Vagina (tissue), 2 donors: Measurements from ENCODE around the gene RXRG. TPM values are rescaled to one million over a fixed set of nuclear protein-coding genes. Genes with fewer than 3 reads are reported as not detected.

Experiments used
- DNase-seq, 2 donors: peaks; one replicate each; pipeline ENCODE4 v3.0.0-alpha.2; 2017; ENCODE audit errors: extremely low spot score in 2 of 2
- H3K27ac ChIP-seq: fragments of 200-600 bp; sonication (generic); one replicate; pipeline ENCODE4 v1.5.1; 2019
- H3K27me3 ChIP-seq: fragments of 200-600 bp; sonication (generic); one replicate; pipeline ENCODE4 v1.5.1; 2019
- H3K36me3 ChIP-seq, 2 donors: fragments of 200-600 bp; sonication (generic); one replicate each; pipeline ENCODE4 v1.5.1; 2017 to 2019
- H3K4me1 ChIP-seq: fragments of 200-600 bp; sonication (generic); one replicate; pipeline ENCODE4 v1.5.1; 2019
- H3K4me3 ChIP-seq, 2 donors: fragments of 200-600 bp; sonication (generic); 1 replicate in 1 of 2; 2 replicates in 1 of 2; pipeline ENCODE4 v1.5.1; 2016 to 2019
- H3K9me3 ChIP-seq: fragments of 200-600 bp; sonication (generic); one replicate; pipeline ENCODE4 v1.5.1; 2019
- POLR2A ChIP-seq, 2 donors: fragments of 450-650 bp; IDR thresholded peaks; one replicate each; pipeline ENCODE4 v1.6.1; 2017; ENCODE audit warnings: antibody characterized with exemption in 2 of 2, mild to moderate bottlenecking in 2 of 2, moderate library complexity in 2 of 2
- POLR2AphosphoS5 ChIP-seq, 2 donors: sonication (generic); formaldehyde crosslinking; IDR thresholded peaks; one replicate each; pipeline ENCODE4 v1.9.0; 2017; ENCODE audit warnings: antibody characterized with exemption in 2 of 2, mild to moderate bottlenecking in 2 of 2, low read depth in 1 of 2; ENCODE audit not compliant: insufficient read depth in 1 of 2
- intact Hi-C: fragments of 100-400 bp; cut with DNase I; formaldehyde crosslinking; loops from one replicate; pipeline ENCODE4 v1.15.1; 2023
- total RNA-seq: library from RNA; depleted of rRNA; stranded (reverse); fragments of >200 nt; gene quantifications from one replicate; pipeline ENCODE4 v1.2.3, GENCODE V29; 2016
- TF ChIP-seq, protein P1 (sequence below), 3 experiments: fragments of 450-650 bp in 2 of 3; fragments of 200-600 bp in 1 of 3; sonication (generic) in 1 of 3; IDR thresholded peaks; one replicate each; pipeline ENCODE4 v1.5.1; 2017 to 2019; ENCODE audit warnings: antibody characterized with exemption in 3 of 3, mild to moderate bottlenecking in 2 of 3, moderate library complexity in 2 of 3

The RXRG gene
- total RNA-seq, 1 donor from 2014 or later: not detected

DNA sequence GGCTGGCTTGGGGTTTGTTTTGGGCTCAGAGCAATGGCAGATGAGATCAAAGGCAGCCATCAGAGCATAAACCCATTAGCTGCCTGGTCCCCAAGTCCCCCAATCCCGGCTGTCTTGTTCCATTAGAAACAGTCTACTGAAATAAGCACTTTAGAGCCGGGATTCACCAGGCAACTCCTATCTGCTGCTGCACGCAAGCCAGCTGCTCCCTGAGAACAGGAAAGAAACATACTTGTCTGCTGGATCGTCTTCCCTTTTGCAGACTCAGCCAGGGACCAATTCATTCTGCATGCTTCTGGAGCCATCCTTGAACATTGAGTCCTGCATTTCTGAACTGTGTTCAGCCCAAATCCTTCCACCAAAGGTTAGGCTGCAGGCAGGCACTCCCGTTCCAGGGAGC lies 21.8 kb downstream of the RXRG start:
- peaks cover 5% of the 10 kb centered on the region for H3K4me1 ChIP-seq
- no peak overlapping the region for H3K4me3 ChIP-seq
- H3K27ac ChIP-seq: peak overlapping the region; percentile 80
- intact Hi-C loops: no loop called here
- H3K9me3 ChIP-seq: no peaks in the 10 kb centered on the region
- no peak for DNase-seq
- H3K27me3 ChIP-seq: no peaks in the 10 kb centered on the region
- no peaks in the 10 kb centered on the region for H3K36me3 ChIP-seq
- TF ChIP-seq POLR2AphosphoS5 (IDR thresholded peaks at IDR 0.05; ENCODE audit: insufficient read depth in 1 of 2, low read depth in 1 of 2): no peak
- TF ChIP-seq POLR2A (IDR thresholded peaks at IDR 0.05): no peak
- TF ChIP-seq, protein P1, sequence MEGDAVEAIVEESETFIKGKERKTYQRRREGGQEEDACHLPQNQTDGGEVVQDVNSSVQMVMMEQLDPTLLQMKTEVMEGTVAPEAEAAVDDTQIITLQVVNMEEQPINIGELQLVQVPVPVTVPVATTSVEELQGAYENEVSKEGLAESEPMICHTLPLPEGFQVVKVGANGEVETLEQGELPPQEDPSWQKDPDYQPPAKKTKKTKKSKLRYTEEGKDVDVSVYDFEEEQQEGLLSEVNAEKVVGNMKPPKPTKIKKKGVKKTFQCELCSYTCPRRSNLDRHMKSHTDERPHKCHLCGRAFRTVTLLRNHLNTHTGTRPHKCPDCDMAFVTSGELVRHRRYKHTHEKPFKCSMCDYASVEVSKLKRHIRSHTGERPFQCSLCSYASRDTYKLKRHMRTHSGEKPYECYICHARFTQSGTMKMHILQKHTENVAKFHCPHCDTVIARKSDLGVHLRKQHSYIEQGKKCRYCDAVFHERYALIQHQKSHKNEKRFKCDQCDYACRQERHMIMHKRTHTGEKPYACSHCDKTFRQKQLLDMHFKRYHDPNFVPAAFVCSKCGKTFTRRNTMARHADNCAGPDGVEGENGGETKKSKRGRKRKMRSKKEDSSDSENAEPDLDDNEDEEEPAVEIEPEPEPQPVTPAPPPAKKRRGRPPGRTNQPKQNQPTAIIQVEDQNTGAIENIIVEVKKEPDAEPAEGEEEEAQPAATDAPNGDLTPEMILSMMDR (IDR thresholded peaks at IDR 0.05): no peak

DNA sequence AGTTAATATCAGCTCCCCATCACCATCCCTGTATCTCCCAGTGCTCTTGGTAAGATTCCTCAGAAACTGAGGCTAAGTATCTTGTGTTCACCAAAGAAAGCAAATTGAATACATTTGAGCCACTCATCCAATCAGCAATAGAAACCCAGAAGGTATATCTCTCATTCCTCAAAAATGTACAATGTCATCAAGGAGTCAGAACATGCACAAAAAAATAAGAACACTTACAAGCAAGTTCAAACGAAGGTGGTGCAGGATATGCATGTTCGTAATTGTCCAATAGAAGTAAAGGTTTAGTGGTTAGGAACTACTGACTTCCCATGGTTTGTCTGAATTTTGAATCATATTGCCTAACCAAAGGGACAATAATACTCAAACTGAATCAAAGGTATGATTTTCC lies 24.3 kb downstream of the RXRG start:
- H3K4me1 ChIP-seq: peaks cover 5% of the 10 kb centered on the region
- DNase-seq: no peak
- no peaks in the 10 kb centered on the region for H3K36me3 ChIP-seq
- no peak overlapping the region for H3K27ac ChIP-seq
- TF ChIP-seq POLR2AphosphoS5 (IDR thresholded peaks at IDR 0.05; ENCODE audit: insufficient read depth in 1 of 2, low read depth in 1 of 2) (no peak), POLR2A (IDR thresholded peaks at IDR 0.05) (no peak)
- TF ChIP-seq, protein P1 (IDR thresholded peaks at IDR 0.05): no peak
- intact Hi-C loops: no loop called here
- no peaks in the 10 kb centered on the region for H3K9me3 ChIP-seq
- no peak overlapping the region for H3K4me3 ChIP-seq
- no peaks in the 10 kb centered on the region for H3K27me3 ChIP-seq

DNA sequence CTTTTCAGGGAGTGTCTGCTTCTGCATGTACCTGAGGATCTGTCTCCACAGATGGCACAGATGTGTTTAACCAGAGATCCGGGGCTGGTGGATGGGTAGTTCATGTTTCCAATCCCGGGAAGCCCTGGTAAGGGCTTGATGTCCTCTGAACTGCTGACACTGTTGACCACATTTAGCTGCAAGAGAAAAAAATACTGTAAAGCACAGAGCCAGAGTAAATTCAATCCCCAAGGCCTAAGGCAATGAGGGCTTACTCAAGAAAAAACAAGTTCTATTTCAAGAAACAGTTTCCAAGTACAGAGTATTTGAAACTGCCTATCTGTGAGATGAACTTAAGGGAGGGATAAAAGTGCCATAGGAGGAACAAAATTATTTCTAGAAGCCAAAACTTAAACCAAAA lies 25.1 kb downstream of the RXRG start:
- Histone ChIP-seq H3K27ac (no peak overlapping the region), H3K9me3 (no peaks in the 10 kb centered on the region), H3K27me3 (no peaks in the 10 kb centered on the region), H3K4me1 (peaks cover 5% of the 10 kb centered on the region), H3K4me3 (no peak overlapping the region), H3K36me3 (no peaks in the 10 kb centered on the region)
- intact Hi-C loops: no loop called here
- no peak for DNase-seq
- TF ChIP-seq POLR2A (IDR thresholded peaks at IDR 0.05): no peak
- TF ChIP-seq POLR2AphosphoS5 (IDR thresholded peaks at IDR 0.05; ENCODE audit: insufficient read depth in 1 of 2, low read depth in 1 of 2): no peak
- TF ChIP-seq, protein P1 (IDR thresholded peaks at IDR 0.05): no peak

DNA sequence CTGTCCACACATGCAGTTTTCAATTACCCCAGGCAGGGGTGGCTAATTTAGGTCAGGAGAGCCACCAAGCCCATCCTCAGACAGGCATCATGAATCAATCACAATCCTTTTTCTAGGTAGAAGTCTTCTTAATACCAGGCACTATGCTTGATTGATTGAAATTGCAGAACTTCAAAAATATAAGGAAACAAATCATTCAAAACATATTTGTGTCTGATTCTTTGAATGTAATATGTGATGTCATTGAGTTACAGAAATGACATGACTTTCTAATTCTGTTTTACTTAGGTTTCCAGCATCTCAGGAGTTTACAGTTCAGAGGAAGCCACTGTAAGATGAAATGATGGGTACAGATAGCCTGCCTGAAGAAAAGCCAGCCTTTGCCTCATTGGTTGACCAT lies 26.7 kb downstream of the RXRG start:
- DNase-seq: no peak
- Histone ChIP-seq H3K4me1 (no peaks in the 10 kb centered on the region), H3K36me3 (no peaks in the 10 kb centered on the region), H3K27me3 (no peaks in the 10 kb centered on the region), H3K9me3 (no peaks in the 10 kb centered on the region), H3K27ac (no peak overlapping the region), H3K4me3 (no peak overlapping the region)
- intact Hi-C loops: no loop called here
- TF ChIP-seq, protein P1 (IDR thresholded peaks at IDR 0.05): no peak
- TF ChIP-seq POLR2AphosphoS5 (IDR thresholded peaks at IDR 0.05; ENCODE audit: insufficient read depth in 1 of 2, low read depth in 1 of 2): no peak
- TF ChIP-seq POLR2A (IDR thresholded peaks at IDR 0.05): no peak

DNA sequence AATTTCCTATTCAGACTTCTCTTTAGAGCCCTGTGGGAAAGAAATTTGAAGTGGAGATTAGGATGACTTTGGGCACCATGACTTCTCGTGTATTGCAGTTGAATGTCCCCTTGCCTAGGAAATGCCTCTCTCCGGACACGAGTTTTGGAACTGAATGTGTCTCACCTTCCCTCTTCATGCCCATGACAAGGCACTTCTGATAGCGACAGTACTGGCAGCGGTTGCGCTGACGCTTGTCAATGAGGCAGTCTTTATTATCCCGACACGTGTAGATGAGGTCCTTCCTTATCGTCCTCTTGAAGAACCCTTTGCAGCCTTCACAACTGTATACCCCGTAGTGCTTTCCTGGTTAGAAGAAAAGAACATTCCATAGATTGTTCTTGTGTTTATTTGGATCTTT lies 28.1 kb downstream of the RXRG start:
- no peak for DNase-seq
- Histone ChIP-seq H3K27ac (no peak overlapping the region), H3K9me3 (no peaks in the 10 kb centered on the region), H3K4me1 (no peaks in the 10 kb centered on the region), H3K27me3 (no peaks in the 10 kb centered on the region), H3K4me3 (no peak overlapping the region), H3K36me3 (no peaks in the 10 kb centered on the region)
- intact Hi-C loops: no loop called here
- TF ChIP-seq POLR2A (IDR thresholded peaks at IDR 0.05) (no peak), POLR2AphosphoS5 (IDR thresholded peaks at IDR 0.05; ENCODE audit: insufficient read depth in 1 of 2, low read depth in 1 of 2) (no peak)
- TF ChIP-seq, protein P1 (IDR thresholded peaks at IDR 0.05): no peak
